AG10803 (cell line): ENCODE data around the gene GNPNAT1.
"Not testable (repeated sequence)": the region's sequence is repeated elsewhere in the genome, so short reads cannot be mapped to it uniquely, and the experiment has no call there.

Source experiments
- DNase-seq: peaks from one replicate; pipeline ENCODE4 v3.0.0; 2010; ENCODE audit warnings: low read depth
- H3K4me3 ChIP-seq: 2 replicates; pipeline ENCODE4 v1.5.1; 2011; ENCODE audit warnings: mild to moderate bottlenecking, low read length, control low read depth
- TF ChIP-seq, protein P1 (sequence below): conservative IDR thresholded peaks from 2 replicates; pipeline ENCODE4 v1.5.1; 2011; ENCODE audit warnings: mild to moderate bottlenecking, low read length, control low read depth, inconsistent platforms

GNPNAT1 gene

DNA sequence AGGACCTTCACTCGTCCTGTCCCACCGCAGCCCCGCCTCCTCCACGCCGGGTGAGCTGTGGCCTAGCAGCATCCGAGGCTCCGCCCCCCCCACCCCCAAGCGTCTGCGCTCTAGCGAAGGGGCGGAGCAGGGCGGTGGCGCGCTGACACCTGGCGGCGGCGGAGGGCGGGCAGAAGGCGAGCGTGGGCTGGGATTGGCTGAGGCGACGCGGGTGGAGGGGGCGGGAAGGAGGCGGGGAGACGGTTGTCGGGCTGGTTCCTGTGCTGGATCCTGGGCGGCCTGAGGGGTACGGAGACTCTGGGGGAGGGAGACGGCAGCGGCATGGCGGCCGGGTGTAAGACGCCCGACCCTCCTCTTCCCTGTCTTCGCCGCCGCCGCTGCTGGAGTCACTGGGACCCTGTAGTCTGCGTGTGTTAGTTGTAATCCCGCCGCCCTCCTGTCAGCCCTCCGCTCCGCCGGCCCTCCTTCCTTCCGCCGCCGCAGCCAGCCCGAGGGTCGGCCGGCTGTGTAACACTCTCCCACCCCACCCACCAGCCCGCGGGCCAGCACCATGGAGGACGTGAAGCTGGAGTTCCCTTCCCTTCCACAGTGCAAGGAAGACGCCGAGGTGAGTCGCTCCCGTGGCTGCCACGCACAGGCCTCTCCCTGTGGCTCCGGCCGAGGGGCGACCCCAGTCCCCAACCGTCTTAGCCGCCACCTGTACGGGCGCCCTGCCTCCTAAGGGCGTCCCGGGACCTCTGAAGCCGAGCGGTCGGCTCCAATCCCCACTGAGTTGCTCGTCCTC is 61.3 kb downstream of the GNPNAT1 start, which contains the start of gene STYX:
STYX (plus strand) TSS at position 242 of the 784 bp plus-strand sequence; CDS start at position 551, 309 bp downstream.
- TF ChIP-seq, protein P1, sequence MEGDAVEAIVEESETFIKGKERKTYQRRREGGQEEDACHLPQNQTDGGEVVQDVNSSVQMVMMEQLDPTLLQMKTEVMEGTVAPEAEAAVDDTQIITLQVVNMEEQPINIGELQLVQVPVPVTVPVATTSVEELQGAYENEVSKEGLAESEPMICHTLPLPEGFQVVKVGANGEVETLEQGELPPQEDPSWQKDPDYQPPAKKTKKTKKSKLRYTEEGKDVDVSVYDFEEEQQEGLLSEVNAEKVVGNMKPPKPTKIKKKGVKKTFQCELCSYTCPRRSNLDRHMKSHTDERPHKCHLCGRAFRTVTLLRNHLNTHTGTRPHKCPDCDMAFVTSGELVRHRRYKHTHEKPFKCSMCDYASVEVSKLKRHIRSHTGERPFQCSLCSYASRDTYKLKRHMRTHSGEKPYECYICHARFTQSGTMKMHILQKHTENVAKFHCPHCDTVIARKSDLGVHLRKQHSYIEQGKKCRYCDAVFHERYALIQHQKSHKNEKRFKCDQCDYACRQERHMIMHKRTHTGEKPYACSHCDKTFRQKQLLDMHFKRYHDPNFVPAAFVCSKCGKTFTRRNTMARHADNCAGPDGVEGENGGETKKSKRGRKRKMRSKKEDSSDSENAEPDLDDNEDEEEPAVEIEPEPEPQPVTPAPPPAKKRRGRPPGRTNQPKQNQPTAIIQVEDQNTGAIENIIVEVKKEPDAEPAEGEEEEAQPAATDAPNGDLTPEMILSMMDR: no peak
- DNase-seq: peak; percentile 97
- H3K4me3 ChIP-seq: peak within 1 kb of the TSS; percentile 91

- TF ChIP-seq, protein P1: no peak
- H3K4me3 ChIP-seq: peak overlapping the region; percentile 45
Observed at GRCh38 chr14:52729585-52729924, 61.9 kb downstream of the GNPNAT1 start.

DNA sequence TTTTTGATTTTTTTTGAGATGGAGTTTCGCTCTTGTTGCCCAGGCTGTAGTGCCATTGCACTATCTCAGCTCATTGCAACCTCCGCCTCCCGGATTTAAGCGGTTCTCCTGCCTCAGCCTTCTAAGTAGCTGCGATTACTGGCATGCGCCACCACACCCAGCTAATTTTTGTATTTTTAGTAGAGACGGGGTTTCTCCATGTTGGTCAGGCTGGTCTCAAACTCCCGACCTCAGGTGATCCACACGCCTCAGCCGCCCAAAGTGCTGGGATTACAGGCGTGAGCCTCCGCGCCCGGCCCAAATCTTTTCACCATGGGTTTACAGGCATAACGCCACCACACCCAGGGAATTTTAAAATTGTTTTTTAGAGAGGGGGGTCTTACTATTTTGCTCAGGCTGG is 62.4 kb downstream of the GNPNAT1 start:
- not testable (repeated sequence) for H3K4me3 ChIP-seq, DNase-seq

More at GRCh38 chr14:52729585-52729924, 61.9 kb downstream of the GNPNAT1 start:
- no peak for DNase-seq

DNA sequence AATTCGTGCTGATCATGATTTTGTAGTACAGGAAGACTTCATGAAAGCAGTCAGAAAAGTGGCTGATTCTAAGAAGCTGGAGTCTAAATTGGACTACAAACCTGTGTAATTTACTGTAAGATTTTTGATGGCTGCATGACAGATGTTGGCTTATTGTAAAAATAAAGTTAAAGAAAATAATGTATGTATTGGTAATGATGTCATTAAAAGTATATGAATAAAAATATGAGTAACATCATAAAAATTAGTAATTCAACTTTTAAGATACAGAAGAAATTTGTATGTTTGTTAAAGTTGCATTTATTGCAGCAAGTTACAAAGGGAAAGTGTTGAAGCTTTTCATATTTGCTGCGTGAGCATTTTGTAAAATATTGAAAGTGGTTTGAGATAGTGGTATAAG is 63.9 kb downstream of the GNPNAT1 start:
- DNase-seq, H3K4me3 ChIP-seq: not testable (repeated sequence)
